ENCODE measurements around the gene LCP2.

Gene LCP2

DNA sequence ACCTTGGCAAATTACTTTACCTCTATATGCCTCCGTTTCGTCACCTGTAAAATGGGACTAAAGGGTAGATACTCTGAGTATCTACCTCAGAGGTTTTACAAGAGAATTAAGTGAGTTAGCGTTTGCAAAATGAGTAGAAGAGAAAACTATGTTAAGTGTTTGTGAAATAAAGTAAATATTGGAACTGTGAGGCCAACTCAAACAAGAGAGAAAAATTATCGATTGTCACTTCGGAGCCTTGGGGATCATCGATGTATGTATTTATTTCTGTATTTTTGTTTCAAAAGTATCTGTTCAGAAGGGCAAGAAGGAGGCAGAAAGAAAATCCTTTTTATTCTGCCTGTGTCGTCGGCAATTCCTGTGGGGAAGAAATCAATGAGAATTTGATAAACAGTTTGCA lies 90.6 kb downstream of the LCP2 start:
- no peak for DNase-seq (ENCODE audit: low read depth in 1 of 2, low spot score in 1 of 2)
- no peak overlapping the region for H3K27ac ChIP-seq (replicated peaks)
- no peak for TF ChIP-seq GABPA (IDR thresholded peaks at IDR 0.05; ENCODE audit: low read depth)
- no peak for TF ChIP-seq SPI1 (IDR thresholded peaks at IDR 0.05; ENCODE audit: borderline replicate concordance, low read depth)
- TF ChIP-seq POLR2AphosphoS5 (IDR thresholded peaks at IDR 0.05; ENCODE audit: low read depth) = no peak
- TF ChIP-seq, protein P1, sequence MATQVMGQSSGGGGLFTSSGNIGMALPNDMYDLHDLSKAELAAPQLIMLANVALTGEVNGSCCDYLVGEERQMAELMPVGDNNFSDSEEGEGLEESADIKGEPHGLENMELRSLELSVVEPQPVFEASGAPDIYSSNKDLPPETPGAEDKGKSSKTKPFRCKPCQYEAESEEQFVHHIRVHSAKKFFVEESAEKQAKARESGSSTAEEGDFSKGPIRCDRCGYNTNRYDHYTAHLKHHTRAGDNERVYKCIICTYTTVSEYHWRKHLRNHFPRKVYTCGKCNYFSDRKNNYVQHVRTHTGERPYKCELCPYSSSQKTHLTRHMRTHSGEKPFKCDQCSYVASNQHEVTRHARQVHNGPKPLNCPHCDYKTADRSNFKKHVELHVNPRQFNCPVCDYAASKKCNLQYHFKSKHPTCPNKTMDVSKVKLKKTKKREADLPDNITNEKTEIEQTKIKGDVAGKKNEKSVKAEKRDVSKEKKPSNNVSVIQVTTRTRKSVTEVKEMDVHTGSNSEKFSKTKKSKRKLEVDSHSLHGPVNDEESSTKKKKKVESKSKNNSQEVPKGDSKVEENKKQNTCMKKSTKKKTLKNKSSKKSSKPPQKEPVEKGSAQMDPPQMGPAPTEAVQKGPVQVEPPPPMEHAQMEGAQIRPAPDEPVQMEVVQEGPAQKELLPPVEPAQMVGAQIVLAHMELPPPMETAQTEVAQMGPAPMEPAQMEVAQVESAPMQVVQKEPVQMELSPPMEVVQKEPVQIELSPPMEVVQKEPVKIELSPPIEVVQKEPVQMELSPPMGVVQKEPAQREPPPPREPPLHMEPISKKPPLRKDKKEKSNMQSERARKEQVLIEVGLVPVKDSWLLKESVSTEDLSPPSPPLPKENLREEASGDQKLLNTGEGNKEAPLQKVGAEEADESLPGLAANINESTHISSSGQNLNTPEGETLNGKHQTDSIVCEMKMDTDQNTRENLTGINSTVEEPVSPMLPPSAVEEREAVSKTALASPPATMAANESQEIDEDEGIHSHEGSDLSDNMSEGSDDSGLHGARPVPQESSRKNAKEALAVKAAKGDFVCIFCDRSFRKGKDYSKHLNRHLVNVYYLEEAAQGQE (IDR thresholded peaks at IDR 0.05; ENCODE audit: insufficient replicate concordance, low read depth) = no peak
- TF ChIP-seq CTCF (IDR thresholded peaks at IDR 0.05; ENCODE audit: insufficient read depth, low read length) = no peak

DNA sequence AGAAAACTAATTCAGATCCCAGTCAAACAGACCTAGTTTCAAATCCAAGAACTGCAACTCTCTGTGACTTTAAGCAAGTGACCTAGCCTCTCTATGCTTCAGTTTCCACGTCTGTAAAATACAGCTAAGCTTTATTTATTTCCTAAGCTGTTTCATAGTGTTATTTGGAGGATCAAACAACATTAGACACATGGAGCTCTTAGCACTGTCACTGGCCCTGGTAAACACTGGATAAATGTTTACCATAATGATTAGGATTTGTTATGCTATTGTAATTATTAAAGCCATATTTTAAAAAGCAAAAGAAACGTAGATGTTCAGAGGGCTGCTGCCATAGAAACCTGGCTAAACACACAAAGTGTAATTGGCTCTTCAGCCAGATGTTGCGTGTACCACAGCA lies 91.4 kb downstream of the LCP2 start:
- no peak for TF ChIP-seq CTCF (IDR thresholded peaks at IDR 0.05; ENCODE audit: insufficient read depth, low read length)
- TF ChIP-seq POLR2AphosphoS5 (IDR thresholded peaks at IDR 0.05; ENCODE audit: low read depth) = no peak
- no peak for TF ChIP-seq SPI1 (IDR thresholded peaks at IDR 0.05; ENCODE audit: borderline replicate concordance, low read depth)
- TF ChIP-seq GABPA (IDR thresholded peaks at IDR 0.05; ENCODE audit: low read depth) = no peak
- TF ChIP-seq, protein P1 (IDR thresholded peaks at IDR 0.05; ENCODE audit: insufficient replicate concordance, low read depth) = no peak
- no peak overlapping the region for H3K4me3 ChIP-seq (replicated peaks; ENCODE audit: insufficient read depth, low read length)
- DNase-seq (ENCODE audit: low read depth in 1 of 2, low spot score in 1 of 2) = no peak
- H3K27ac ChIP-seq (replicated peaks) = no peak overlapping the region
- H3K27me3 ChIP-seq (ENCODE audit: insufficient read depth, poor library complexity, severe bottlenecking) = peaks cover 4% of the 10 kb centered on the region

More for the DNA sequence above, 90.6 kb downstream of the LCP2 start:
- peaks cover 4% of the 10 kb centered on the region for H3K27me3 ChIP-seq (ENCODE audit: insufficient read depth, poor library complexity, severe bottlenecking)
- H3K4me3 ChIP-seq (replicated peaks; ENCODE audit: insufficient read depth, low read length) = no peak overlapping the region

- no peak overlapping the region for H3K27ac ChIP-seq (replicated peaks)
- TF ChIP-seq GABPA (IDR thresholded peaks at IDR 0.05; ENCODE audit: low read depth) (no peak), POLR2AphosphoS5 (IDR thresholded peaks at IDR 0.05; ENCODE audit: low read depth) (no peak), SPI1 (IDR thresholded peaks at IDR 0.05; ENCODE audit: borderline replicate concordance, low read depth) (no peak), CTCF (IDR thresholded peaks at IDR 0.05; ENCODE audit: insufficient read depth, low read length) (no peak)
- TF ChIP-seq, protein P1 (IDR thresholded peaks at IDR 0.05; ENCODE audit: insufficient replicate concordance, low read depth) = no peak
- no peak for DNase-seq (ENCODE audit: low read depth in 1 of 2, low spot score in 1 of 2)
- peaks cover under 1% of the 10 kb centered on the region for H3K27me3 ChIP-seq (ENCODE audit: insufficient read depth, poor library complexity, severe bottlenecking)
- H3K4me3 ChIP-seq (replicated peaks; ENCODE audit: insufficient read depth, low read length) = no peak overlapping the region
Measured at GRCh38 chr5:170204202-170204601, 93.4 kb downstream of the LCP2 start.
